ENCODE results near the gene PLXNC1.

PLXNC1 gene

DNA sequence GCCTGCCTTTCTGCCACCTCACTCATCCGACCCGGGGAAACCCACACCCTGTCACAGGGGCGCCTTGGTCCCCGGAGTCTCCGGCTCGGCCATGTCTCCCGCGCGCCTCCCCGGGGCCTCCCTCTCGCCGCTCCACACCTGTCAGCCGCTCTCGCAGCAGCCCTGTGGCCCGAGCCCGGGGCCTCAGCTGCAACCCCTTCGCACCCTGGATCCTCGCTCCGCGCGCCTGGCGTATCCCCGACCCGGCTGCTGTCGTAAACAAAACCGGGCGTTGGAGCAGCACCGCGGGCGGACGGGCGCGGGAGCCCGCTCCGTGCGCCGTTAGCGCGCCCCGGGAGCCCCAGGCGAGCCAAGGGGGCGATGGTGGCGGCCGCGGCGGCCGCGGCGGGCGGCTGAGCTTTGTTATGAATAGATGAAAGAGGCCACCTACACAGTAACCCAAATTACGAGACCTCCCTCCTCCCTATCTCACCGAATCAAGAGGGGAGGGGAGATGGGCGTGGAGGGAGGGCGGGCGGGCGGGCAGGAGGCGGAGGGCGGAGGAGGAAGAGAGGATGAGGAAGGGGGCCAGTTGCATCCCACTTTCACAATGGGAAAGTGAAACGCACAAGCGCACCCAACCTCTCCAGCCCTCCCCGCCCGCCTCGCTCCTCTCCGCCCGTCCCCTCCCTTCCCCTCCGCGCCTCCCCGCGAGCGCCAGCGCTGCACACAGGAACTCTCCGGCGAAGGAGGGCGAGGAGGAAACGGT is at the start of gene PLXNC1:
Gene PLXNC1, plus strand, starts transcription at position 587 of the 748 bp plus-strand sequence. CDS start 395 bp downstream, outside the sequence.
- DNase-seq: peak; percentile 63 to 70

DNA sequence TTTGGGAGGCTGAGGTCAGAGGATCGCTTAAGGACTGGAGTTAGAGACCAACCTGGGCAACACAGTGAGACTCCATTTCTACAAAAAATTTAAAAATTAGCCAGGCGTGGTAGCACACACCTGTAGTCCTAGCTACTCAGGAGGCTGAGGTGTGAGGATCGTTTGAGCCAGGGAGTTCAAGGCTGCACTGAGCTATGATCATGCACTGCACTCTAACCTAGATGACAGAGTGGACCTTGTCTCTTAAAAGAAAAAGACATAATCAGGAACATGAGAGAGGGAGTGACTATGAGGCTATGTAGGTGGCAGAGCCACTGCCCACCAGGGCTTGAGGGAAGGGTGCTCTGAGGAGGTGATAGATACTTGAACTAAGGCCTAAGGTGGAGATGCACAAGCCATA is 49.2 kb upstream of the PLXNC1 start:
- DNase-seq: no peak

- no peak for DNase-seq
Observed at GRCh38 chr12:94099632-94100031, 48.7 kb upstream of the PLXNC1 start.

DNA sequence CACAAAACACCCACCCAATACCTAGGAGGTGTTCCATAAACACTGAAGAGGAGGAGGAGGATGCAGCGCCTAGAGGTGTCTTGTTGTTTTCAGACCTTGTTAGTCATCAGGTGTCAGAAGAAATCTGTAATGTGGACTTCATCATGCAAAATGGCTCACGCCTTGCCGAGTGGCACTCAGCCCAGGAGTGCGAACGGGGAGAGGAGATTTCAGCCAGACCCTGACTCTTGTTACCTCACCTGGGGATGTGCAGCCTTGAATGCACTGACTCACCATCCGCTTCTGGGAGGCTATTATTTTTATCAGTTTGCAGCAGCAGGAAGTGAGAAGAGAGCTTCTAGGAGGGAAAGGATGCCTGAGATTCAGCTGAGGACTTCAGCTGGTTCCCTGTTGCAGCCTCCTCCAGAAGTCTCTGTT is 48.2 kb upstream of the PLXNC1 start:
- DNase-seq: no peak

GRCh38 chr12:94100990-94101737 is 47.2 kb upstream of the PLXNC1 start:
- DNase-seq: peak; percentile 72

GRCh38 chr12:94101738-94102660 is 46.4 kb upstream of the PLXNC1 start:
- DNase-seq: peak; percentile 81 to 83

DNA sequence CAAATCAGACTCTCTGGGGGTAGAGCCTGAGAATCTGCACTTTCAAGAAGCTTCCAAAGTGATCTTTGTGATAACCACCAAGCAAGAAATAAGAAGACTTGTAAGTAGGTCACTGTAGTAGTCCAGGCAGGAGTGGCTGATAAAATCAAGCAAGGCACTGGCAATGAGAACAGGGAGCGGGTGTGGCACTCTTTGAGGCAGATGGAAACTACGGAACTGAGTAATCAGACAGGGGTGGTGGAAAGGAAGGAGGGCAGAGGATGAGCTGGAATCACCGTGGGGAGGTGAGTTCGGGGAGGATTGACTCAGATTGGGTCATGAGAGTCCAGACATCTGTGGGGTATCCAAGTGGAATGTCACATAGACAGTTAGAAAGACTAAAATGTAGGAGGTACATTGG is 44.4 kb upstream of the PLXNC1 start:
- DNase-seq: no peak

DNA sequence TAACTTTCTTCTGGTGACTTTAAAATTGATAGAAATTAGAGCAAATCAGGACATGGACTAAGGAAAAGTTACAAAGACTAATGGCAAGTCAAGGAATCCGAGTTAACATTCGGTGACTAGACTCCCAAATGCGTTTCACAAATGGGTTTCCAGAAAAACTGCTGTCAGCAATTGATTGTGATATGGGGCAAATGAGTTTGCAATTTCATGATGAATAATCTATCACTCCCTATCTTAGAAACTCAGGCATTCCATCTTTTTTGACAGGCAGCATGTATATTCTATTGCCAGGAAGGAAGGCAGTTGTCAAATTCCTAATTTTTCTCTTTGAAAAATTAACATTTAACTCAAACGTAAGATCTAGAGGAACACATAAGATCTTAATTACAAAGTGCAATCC is 40.5 kb upstream of the PLXNC1 start:
- no peak for DNase-seq

GRCh38 chr12:94109160-94109559 is 39.2 kb upstream of the PLXNC1 start:
- DNase-seq: peak; percentile 48 to 56

DNA sequence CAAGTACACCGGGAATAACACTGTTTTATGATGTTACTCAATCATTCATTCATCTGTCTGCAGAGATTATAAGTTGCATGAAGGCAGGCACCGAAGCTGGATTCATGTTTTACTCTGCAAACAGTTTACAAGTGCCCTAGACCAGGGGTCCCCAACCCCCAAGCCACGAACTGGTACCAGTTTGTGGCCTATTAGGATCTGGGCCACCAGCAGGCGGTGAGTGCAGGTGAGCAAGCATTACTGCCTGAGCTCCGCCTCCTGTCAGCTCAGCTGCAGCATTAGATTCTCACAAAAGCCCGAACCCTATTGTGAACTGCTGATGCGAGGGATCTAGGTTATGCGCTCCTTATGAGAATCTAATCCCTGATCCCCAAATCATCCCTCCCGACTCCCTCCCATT is 38.1 kb upstream of the PLXNC1 start:
- no peak for DNase-seq

DNA sequence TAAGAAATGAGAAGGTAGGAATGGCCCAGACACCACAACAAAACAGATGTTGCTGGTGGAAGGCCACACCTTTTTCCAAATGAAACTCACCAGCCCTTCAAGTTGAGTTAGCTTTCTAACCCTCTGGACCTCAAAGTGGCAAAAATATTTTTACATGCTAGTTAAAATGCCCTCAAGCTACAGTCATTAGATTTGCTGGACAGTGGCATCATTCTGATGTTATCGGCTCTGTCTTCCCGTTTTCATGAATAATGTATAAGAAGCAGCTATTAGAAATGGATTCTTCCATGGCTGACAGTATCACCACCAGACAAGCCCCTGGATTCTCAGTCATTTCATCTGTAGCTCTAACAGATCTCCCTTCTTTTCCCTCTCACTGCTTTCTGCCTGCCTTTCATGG is 37.1 kb upstream of the PLXNC1 start:
- DNase-seq: no peak

- DNase-seq: no peak
Observed at GRCh38 chr12:94112121-94112520, 36.3 kb upstream of the PLXNC1 start.

GRCh38 chr12:94114166-94114565 is 34.2 kb upstream of the PLXNC1 start:
- DNase-seq: no peak

DNA sequence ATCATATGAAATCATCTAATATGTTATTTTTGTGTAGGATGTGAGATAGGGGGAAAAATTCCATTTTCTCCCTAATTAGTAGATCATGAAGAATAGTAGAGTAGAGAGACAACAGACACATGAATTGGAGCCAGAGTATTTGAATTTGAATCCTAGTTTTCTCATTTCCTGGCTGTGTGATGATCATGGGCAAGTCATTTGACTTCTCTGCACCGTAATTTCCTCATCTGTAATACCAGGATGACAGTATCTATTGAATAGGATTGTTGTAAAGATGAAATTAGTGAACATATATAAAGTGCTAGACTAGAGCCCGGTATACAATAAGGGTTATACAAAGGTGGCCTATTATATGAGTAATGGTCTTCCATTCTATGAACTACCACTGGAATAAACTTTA is 32.2 kb upstream of the PLXNC1 start:
- no peak for DNase-seq

DNA sequence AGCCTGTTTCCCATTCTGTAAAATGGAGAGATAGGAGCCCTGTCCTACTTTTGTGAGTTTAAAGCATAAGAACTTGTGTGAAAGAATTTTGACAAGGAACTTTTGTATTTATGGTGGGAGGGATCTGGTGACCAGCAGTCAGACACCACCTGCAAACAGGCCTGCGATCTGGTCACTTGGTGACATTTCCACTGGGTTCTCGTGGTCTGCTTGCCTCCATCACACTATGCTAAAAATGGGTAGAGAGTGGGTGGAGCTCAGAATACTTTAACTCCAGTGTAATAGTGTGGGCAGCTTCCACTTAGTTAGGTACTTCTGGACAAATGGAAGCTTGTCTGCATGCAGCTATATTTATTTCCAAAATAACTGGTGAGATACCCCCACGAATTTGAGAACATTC is 26.5 kb upstream of the PLXNC1 start:
- no peak for DNase-seq

GRCh38 chr12:94122591-94122990 is 25.8 kb upstream of the PLXNC1 start:
- no peak for DNase-seq

DNA sequence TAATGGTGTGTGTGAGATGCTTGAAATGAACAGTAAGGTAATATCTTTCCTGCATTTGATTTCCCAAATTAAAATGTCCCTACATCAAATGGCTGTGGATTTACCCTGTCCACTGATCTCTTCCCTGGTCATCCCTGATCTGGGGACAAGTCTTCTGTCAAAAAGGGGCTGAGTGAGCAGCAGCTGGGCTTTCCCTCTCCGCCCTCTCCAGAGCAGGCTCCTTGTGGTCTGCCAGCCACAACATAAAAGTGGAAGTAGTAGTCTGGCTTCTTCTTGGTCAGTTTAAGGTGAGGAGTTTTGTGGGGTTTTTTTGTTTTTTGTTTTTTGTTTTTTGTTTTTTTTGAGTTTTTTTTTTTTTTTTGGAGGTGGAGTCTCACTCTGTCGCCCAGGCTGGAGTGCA is 25.2 kb upstream of the PLXNC1 start:
- no peak for DNase-seq

GRCh38 chr12:94126067-94126466 is 22.3 kb upstream of the PLXNC1 start:
- DNase-seq: no peak

DNA sequence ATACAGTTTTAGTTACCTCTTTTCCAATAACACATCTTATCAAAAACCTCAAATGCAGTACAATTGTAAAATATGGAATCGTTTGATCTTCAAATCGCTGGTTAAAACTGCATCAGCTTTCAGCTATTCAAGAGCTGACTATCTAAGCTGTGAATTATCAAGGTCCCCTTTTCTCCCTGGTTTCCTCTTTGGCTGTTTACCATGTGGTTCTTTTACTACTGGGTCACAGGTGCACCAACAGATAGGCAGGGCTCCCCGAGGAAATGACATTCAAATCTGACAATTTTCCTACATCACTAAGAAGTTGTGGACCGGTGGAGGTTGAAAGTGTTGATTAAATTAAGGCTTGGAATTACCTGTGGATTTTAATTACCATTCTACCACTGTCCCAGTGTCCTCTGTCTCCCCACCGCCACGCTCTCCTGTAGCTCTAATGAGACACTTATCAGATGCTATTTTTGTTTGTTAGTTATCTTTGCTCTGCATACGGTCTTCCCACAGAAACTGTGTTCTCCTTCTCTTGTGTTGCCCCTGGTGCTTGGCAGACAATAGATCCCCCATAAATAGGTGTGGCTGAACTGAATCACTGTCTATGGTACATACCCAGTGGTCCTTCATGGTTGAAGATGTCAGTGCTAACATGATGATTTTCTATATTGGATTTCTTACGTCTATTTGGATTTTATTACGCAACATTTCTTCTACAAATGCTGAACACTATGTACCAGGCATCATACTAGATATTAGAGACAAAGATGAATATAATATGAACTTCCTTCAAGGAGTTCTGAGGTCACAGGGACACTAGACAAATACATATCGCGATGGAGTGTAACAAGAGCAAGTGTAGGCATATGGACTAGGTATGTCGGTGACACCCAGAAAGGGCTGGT is 20.9 kb upstream of the PLXNC1 start:
- DNase-seq: no peak

DNA sequence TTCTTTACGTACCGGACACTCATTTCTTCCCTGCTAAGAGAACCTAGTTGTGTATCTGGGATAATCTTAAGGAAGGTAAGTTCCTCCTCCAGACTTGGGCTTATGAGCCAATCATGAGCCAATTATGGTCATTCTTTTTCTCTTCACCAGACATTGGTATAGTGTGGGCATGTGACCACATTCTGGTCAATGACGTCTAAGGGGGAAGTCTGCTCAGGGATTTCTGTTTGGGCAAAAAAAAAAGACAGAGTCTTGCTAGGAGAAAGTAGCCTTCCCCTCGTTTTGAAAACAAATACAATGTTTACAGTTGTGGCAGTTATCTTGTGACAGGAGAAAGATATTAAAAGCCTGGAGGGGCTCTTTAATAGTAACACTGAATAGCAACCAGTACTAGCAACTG is 20.1 kb upstream of the PLXNC1 start:
- DNase-seq: no peak

GRCh38 chr12:94133964-94134795 is 14.2 kb upstream of the PLXNC1 start:
- peak in 1 of 2 experiments; percentile 21 for DNase-seq
